GM12874 (cell line): ENCODE results near the gene KCNT1.

ENCODE experiments used
- TF ChIP-seq, protein P1 (sequence below): IDR thresholded peaks from 2 replicates; pipeline ENCODE4 v1.5.1; 2011; ENCODE audit warnings: low read depth, mild to moderate bottlenecking, control low read depth, low read length, moderate library complexity; ENCODE audit not compliant: insufficient read depth

The KCNT1 gene

DNA sequence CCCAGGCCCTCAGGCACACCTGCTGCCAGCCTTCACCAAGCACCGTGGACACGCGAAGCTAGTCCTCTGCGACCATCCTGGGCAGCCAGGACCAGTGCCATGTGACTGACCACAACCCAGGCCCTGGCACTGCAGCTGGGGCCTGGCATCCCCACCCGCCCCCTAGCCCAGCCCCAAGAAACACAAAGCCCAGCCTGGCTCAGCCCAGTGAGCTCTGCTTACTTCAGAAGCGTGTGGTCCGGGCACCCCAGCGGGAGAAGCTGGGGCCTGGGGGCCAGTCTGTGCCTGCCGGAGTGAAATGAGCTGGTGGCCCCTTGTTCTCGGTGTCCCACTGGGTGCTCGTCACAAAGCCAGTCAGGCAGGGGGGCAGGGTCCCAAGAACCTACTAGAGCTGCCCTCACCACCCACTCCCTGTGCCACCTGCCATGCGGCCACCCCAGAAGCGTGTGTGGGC is 87.9 kb downstream of the KCNT1 start:
- TF ChIP-seq, protein P1, sequence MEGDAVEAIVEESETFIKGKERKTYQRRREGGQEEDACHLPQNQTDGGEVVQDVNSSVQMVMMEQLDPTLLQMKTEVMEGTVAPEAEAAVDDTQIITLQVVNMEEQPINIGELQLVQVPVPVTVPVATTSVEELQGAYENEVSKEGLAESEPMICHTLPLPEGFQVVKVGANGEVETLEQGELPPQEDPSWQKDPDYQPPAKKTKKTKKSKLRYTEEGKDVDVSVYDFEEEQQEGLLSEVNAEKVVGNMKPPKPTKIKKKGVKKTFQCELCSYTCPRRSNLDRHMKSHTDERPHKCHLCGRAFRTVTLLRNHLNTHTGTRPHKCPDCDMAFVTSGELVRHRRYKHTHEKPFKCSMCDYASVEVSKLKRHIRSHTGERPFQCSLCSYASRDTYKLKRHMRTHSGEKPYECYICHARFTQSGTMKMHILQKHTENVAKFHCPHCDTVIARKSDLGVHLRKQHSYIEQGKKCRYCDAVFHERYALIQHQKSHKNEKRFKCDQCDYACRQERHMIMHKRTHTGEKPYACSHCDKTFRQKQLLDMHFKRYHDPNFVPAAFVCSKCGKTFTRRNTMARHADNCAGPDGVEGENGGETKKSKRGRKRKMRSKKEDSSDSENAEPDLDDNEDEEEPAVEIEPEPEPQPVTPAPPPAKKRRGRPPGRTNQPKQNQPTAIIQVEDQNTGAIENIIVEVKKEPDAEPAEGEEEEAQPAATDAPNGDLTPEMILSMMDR = no peak

GRCh38 chr9:135790356-135790755 is 88.4 kb downstream of the KCNT1 start:
- TF ChIP-seq, protein P1 = no peak

DNA sequence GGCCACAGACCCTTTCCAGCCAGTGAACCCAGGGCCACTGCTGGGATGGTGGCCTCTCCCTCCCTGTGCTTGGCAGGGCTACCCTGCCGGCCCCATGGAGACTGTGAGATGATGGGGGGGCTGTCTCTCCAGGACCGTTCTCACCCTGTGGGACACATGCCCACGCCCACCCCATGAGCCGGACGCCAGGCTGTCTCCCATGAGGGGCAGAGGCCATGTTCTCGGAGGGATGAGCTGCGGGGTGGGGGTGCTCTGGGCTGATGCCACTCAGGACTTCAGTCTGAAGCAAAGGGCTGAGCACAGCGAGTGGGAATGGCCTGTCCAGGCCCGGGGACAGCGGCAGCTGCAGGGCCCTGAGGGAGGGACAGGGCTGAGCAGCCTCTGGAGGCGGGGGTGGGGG is 88.9 kb downstream of the KCNT1 start:
- TF ChIP-seq, protein P1 = no peak

DNA sequence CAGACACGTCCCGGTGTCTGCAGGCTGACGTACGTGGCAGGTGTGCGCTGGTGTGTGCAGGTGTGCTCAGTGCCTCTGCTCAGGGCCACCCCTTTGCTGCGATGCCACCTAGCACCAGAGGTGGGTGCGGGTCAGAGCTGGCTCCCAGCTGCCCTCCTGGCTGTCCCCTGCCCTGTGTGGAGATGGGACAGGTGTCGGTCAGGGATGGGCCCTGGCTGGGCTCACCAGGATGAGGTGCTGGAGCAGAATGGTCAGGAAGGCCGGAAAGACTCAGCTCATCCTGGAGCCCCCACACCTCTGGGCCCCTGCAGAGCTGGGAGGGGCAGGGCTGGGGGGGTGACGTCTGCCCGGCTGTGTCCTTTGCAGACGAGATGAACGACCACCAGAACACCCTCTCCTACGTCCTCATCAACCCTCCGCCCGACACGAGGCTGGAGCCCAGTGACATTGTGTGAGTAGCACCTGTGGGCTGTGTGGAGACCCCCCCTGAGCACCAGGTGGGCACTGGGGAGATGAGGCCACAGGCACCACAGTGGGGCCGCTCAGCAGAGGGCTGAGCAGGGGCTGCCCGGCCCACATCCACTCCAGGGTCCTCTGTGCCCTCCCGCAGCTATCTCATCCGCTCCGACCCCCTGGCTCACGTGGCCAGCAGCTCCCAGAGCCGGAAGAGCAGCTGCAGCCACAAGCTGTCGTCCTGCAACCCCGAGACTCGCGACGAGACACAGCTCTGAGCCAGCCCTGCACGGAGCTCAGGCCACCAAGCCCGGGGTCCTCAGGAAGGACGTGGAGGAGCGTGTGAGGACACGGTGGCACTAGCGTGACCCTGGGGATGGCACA is 89.7 kb downstream of the KCNT1 start:
- TF ChIP-seq, protein P1 = no peak

DNA sequence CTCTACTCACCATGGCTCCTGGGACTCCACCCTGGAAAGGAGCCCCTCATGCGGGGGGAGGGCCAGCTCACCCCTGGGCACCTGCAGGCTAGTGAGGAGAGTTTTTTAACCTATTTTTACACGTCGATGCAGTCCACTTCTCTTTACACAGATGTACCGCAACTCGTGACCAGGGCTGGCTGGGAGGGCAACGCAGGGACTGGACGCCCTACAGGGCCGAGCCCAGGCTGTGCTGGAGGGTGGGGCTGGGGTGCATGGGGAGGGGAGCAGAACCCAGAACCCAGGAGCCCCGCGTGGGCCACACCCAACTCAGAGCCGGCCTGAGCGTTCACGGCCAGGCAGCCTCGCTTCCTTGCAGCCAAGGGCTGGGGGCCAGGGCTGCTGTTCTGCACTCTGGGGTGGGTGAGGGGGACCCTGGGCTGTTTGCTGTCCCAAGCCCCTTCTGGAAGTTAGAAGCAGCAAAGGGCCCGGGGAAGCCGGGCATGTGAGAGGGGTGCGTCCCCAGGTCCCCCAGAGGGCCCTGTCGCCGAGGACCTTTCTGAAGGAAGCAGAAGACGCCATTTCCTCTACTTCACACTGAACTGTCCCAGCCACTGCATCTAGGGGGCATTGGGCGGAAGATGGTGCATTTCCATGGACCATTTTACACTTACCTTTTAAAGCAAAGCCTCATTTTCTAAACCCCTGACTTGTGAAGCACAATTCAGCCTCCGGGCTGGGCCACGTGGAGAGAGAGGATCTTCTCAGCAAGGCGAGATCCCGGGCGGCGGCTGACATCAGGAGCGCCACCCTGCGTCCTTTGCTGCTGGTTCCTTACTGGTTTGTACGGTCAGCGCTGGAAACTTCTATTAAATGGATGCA is 90.5 kb downstream of the KCNT1 start:
- TF ChIP-seq, protein P1 = no peak

- TF ChIP-seq, protein P1 = no peak
Measured at GRCh38 chr9:135793221-135794056, 91.5 kb downstream of the KCNT1 start.

GRCh38 chr9:135794057-135794335 is 92.0 kb downstream of the KCNT1 start:
- TF ChIP-seq, protein P1 = no peak
